ENCODE data around the gene CNIH4. TPM values are rescaled to one million over a fixed set of nuclear protein-coding genes. Genes with fewer than 3 reads are reported as not detected.

CNIH4 gene
- polyA plus RNA-seq, 2 of the 4 experiments (the other 2 are of a cell fraction): 102 to 104 TPM

- TF ChIP-seq PBX3 (IDR thresholded peaks at IDR 0.05): no peak
- no peak for TF ChIP-seq RCOR1 (IDR thresholded peaks at IDR 0.05; ENCODE audit: low read depth, low read length)
Observed at GRCh38 chr1:224333939-224334786, 22.5 kb upstream of the CNIH4 start (continued).

- DNase-seq (ENCODE audit: low read depth in 1 of 2, low spot score in 1 of 2): peak in 1 of 2 experiments; percentile 38
- POLR2A ChIA-PET: no interaction called here
- CTCF ChIA-PET: interaction anchor here (0.6 kb wide), 2 partner anchors 21 to 119 kb away, joined by 3 to 4 read pairs; no protein-coding TSS in a partner anchor
- Histone ChIP-seq H3K4me3 (no peak overlapping the region), H3K27ac (no peak overlapping the region), H3K9me3 (peaks cover 11% of the 10 kb centered on the region), H3K4me1 (peaks cover 7% of the 10 kb centered on the region), H3K4me2 (no peak overlapping the region)
- no peak for FAIRE-seq
- no peak for TF ChIP-seq TP53 (CRISPR knock-in tag; IDR thresholded peaks at IDR 0.05)
- WGBS (ENCODE audit: missing lambda C conversion rate): 70% methylated on average over 4 of the region's 4 CpGs
- no peak for ATAC-seq
Observed at GRCh38 chr1:224338150-224338838, 18.4 kb upstream of the CNIH4 start.

GRCh38 chr1:224339442-224340033, 17.1 kb upstream of the CNIH4 start:
- peak overlapping the region; percentile 35 for H3K4me2 ChIP-seq
- H3K27ac ChIP-seq: peak overlapping the region; percentile 56 to 61
- peaks cover 24% of the 10 kb centered on the region for H3K9me3 ChIP-seq
- ATAC-seq (peak; percentile 12 to 28; a peak in 2 of 6 replicates), FAIRE-seq (no peak), DNase-seq (ENCODE audit: low read depth in 1 of 2, low spot score in 1 of 2) (no peak)
- 44% methylated on average over 2 of the region's 4 CpGs for WGBS (ENCODE audit: missing lambda C conversion rate)
- peaks cover 7% of the 10 kb centered on the region for H3K4me1 ChIP-seq
- no peak overlapping the region for H3K4me3 ChIP-seq
- ChIA-PET CTCF (no interaction called here), POLR2A (no interaction called here)
- TF ChIP-seq RFX5 (IDR thresholded peaks at IDR 0.05) (no peak), ZFP36 (IDR thresholded peaks at IDR 0.05; ENCODE audit: borderline replicate concordance, partially characterized antibody) (no peak), JUN (IDR thresholded peaks at IDR 0.05) (no peak), EP300 (IDR thresholded peaks at IDR 0.05) (no peak), CTCF (IDR thresholded peaks at IDR 0.05) (no peak), ATOH8 (CRISPR knock-in tag; IDR thresholded peaks at IDR 0.05; ENCODE audit: low read depth) (peak; percentile 95), HMGXB4 (CRISPR knock-in tag; IDR thresholded peaks at IDR 0.05; ENCODE audit: borderline replicate concordance) (peak; percentile 82; the same call in 1 of the 2 replicates), CEBPB (IDR thresholded peaks at IDR 0.05) (no peak), ZNF302 (CRISPR knock-in tag; IDR thresholded peaks at IDR 0.05) (peak; percentile 98), ELK1 (IDR thresholded peaks at IDR 0.05; ENCODE audit: low read depth, low read length) (no peak), FOXS1 (CRISPR knock-in tag; IDR thresholded peaks at IDR 0.05) (peak; percentile 99), ZC3H11A (IDR thresholded peaks at IDR 0.05) (no peak), TP53 (CRISPR knock-in tag; IDR thresholded peaks at IDR 0.05) (no peak), HEYL (CRISPR knock-in tag; IDR thresholded peaks at IDR 0.05) (peak; percentile 94), KDM5A (IDR thresholded peaks at IDR 0.05) (no peak), ZSCAN20 (CRISPR knock-in tag; IDR thresholded peaks at IDR 0.05) (peak; percentile 97), USF2 (IDR thresholded peaks at IDR 0.05) (no peak), RARB (CRISPR knock-in tag; IDR thresholded peaks at IDR 0.05) (peak; percentile 77; the same call in 1 of the 2 replicates), BHLHE40 (IDR thresholded peaks at IDR 0.05; ENCODE audit: low read depth, low read length) (no peak), HES2 (IDR thresholded peaks at IDR 0.05) (no peak), NFE2L2 (conservative IDR thresholded peaks at IDR 0.05; ENCODE audit: low read length) (no peak)
